WTC11 (cell line): ENCODE measurements around the gene CNTNAP2. TPM values are rescaled to one million over a fixed set of nuclear protein-coding genes. Genes with fewer than 3 reads are reported as not detected.
A peak's percentile ranks its signal among the peaks of the same experiment; 100 is the strongest.

Experiments
- ATAC-seq: fragments of 200-7000 bp; cut with Tn5 transposase; 2 replicates; pipeline ENCODE4 v1.10.0; 2021; ENCODE audit warnings: mild to moderate bottlenecking, moderate library complexity
- CTCF ChIA-PET: fragments of 300-600 bp; sonication (Branson Sonifier 250); formaldehyde crosslinking; loops from one replicate; lab custom pipeline; 2021; ENCODE audit warnings: antibody characterized with exemption; lab: Charles Lee
- POLR2A ChIA-PET: fragments of 350-600 bp; sonication (Branson Sonifier 250); formaldehyde crosslinking; loops from one replicate; lab custom pipeline; 2021; ENCODE audit warnings: antibody characterized with exemption; lab: Charles Lee
- DNase-seq: peaks from one replicate; pipeline ENCODE4 v3.0.0; 2021; ENCODE audit warnings: low spot score
- H3K27ac Mint-ChIP-seq: 2 replicates; pipeline ENCODE4 v1.8.0; 2021; ENCODE audit warnings: mixed read lengths
- H3K27me3 Mint-ChIP-seq: 2 replicates; pipeline ENCODE4 v1.8.0; 2021; ENCODE audit warnings: low read depth, mild to moderate bottlenecking, moderate library complexity, mixed read lengths
- H3K36me3 Mint-ChIP-seq: 2 replicates; pipeline ENCODE4 v1.8.0; 2021; ENCODE audit warnings: mixed read lengths
- H3K4me1 Mint-ChIP-seq: 2 replicates; pipeline ENCODE4 v1.8.0; 2022; ENCODE audit warnings: mixed read lengths
- H3K4me3 Mint-ChIP-seq: 2 replicates; pipeline ENCODE4 v1.8.0; 2021; ENCODE audit warnings: mild to moderate bottlenecking, moderate library complexity, mixed read lengths
- H3K9me3 Mint-ChIP-seq: 2 replicates; pipeline ENCODE4 v1.8.0; 2021; ENCODE audit warnings: mixed read lengths
- ESRRA ChIP-seq: sonication (generic); formaldehyde crosslinking; IDR thresholded peaks from 2 replicates; pipeline ENCODE4 v1.8.1; 2022; ENCODE audit warnings: mild to moderate bottlenecking, missing genetic modification reagents, borderline replicate concordance
- ETV6 ChIP-seq: sonication (generic); formaldehyde crosslinking; IDR thresholded peaks from 2 replicates; pipeline ENCODE4 v1.8.1; 2022; ENCODE audit warnings: mild to moderate bottlenecking, missing genetic modification reagents
- FOXJ3 ChIP-seq: sonication (generic); formaldehyde crosslinking; IDR thresholded peaks from 2 replicates; pipeline ENCODE4 v1.9.0; 2021; ENCODE audit warnings: missing genetic modification reagents, mild to moderate bottlenecking, borderline replicate concordance
- GTF2I ChIP-seq: fragments of 250-450 bp; sonication (Bioruptor Pico); conservative IDR thresholded peaks from 2 replicates; pipeline ENCODE4 v1.4.0; 2021; ENCODE audit warnings: mild to moderate bottlenecking
- NFATC4 ChIP-seq: fragments of 250-450 bp; sonication (Bioruptor Pico); IDR thresholded peaks from 2 replicates; pipeline ENCODE4 v1.9.0; 2021; ENCODE audit warnings: mild to moderate bottlenecking
- NR2C2 ChIP-seq: sonication (generic); formaldehyde crosslinking; IDR thresholded peaks from 2 replicates; pipeline ENCODE4 v1.8.0; 2022; ENCODE audit warnings: mild to moderate bottlenecking, missing genetic modification reagents
- RELA ChIP-seq: sonication (generic); formaldehyde crosslinking; IDR thresholded peaks from 2 replicates; pipeline ENCODE4 v1.8.1; 2022; ENCODE audit warnings: missing genetic modification reagents, mild to moderate bottlenecking, borderline replicate concordance
- ZNF121 ChIP-seq: sonication (generic); formaldehyde crosslinking; IDR thresholded peaks from 2 replicates; pipeline ENCODE4 v1.8.0; 2023; ENCODE audit warnings: missing genetic modification reagents
- ZNF138 ChIP-seq: sonication (generic); formaldehyde crosslinking; conservative IDR thresholded peaks from 2 replicates; pipeline ENCODE4 v1.8.1; 2022; ENCODE audit warnings: mild to moderate bottlenecking, moderate library complexity, missing genetic modification reagents
- ZNF396 ChIP-seq: fragments of 250-450 bp; sonication (Bioruptor Pico); IDR thresholded peaks from 2 replicates; pipeline ENCODE4 v1.8.0; 2021; ENCODE audit warnings: mild to moderate bottlenecking, moderate library complexity, borderline replicate concordance
- total RNA-seq: library from RNA; stranded (reverse); gene quantifications from 3 replicates; pipeline ENCODE4 v1.2.3, GENCODE V29; 2021
- TF ChIP-seq, protein P1 (sequence below): fragments of 250-450 bp; sonication (Bioruptor Pico); conservative IDR thresholded peaks from 2 replicates; pipeline ENCODE4 v1.9.0; 2021; ENCODE audit warnings: mild to moderate bottlenecking
- TF ChIP-seq, protein P2 (sequence below): sonication (generic); formaldehyde crosslinking; IDR thresholded peaks from 2 replicates; pipeline ENCODE4 v1.8.1; 2022; ENCODE audit warnings: mild to moderate bottlenecking, moderate library complexity, missing genetic modification reagents
- TF ChIP-seq, protein P3 (sequence below): sonication (generic); formaldehyde crosslinking; IDR thresholded peaks from 2 replicates; pipeline ENCODE4 v1.8.1; 2023; ENCODE audit warnings: mild to moderate bottlenecking, missing genetic modification reagents, borderline replicate concordance
- TF ChIP-seq, protein P4 (sequence below): sonication (generic); formaldehyde crosslinking; IDR thresholded peaks from 2 replicates; pipeline ENCODE4 v1.8.0; 2023; ENCODE audit warnings: missing genetic modification reagents, mild to moderate bottlenecking, borderline replicate concordance
- TF ChIP-seq, protein P5 (sequence below): sonication (generic); formaldehyde crosslinking; IDR thresholded peaks from 2 replicates; pipeline ENCODE4 v1.8.1; 2023; ENCODE audit warnings: mild to moderate bottlenecking, moderate library complexity, missing genetic modification reagents
- TF ChIP-seq, protein P6 (sequence below): sonication (generic); formaldehyde crosslinking; IDR thresholded peaks from 2 replicates; pipeline ENCODE4 v1.8.1; 2022; ENCODE audit warnings: low read depth, mild to moderate bottlenecking, moderate library complexity, missing genetic modification reagents, borderline replicate concordance
- TF ChIP-seq, protein P7 (sequence below): sonication (generic); formaldehyde crosslinking; IDR thresholded peaks from 2 replicates; pipeline ENCODE4 v1.8.0; 2022; ENCODE audit warnings: missing genetic modification reagents
- TF ChIP-seq, protein P8 (sequence below): sonication (generic); formaldehyde crosslinking; IDR thresholded peaks from 2 replicates; pipeline ENCODE4 v1.8.1; 2022; ENCODE audit warnings: low read depth, missing genetic modification reagents, borderline replicate concordance

The CNTNAP2 gene
- total RNA-seq, 1 experiment from 2014 or later, result 63.8 TPM

DNA sequence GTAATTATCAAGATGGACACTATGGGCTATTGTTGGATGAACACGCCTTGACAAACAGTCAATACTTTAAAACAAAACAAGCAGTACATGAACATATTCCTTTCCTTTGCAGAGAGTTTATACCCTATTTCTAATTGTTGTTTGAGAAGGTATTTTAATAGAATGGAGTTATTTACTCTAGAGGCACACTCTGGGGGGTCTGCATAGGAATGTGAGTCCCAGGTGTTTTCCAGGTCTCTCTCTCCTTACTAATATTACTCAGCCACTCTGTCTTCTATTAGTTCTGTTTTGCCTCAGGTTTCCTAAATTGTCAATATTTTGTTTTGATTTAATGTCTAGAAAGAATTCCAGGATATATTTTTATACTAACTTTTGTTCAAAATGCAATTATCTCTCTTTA lies 1091.4 kb downstream of the CNTNAP2 start:
- ChIA-PET POLR2A (no interaction called here), CTCF (no interaction called here)
- ATAC-seq (peak; percentile 60), DNase-seq (peak; percentile 19)
- Mint-ChIP-seq H3K36me3 (no peaks in the 10 kb centered on the region), H3K4me3 (no peak overlapping the region), H3K4me1 (peaks cover 15% of the 10 kb centered on the region), H3K27me3 (no peaks in the 10 kb centered on the region), H3K27ac (peak overlapping the region; percentile 79; the same call in 1 of the 2 replicates), H3K9me3 (peaks cover 12% of the 10 kb centered on the region; the same call in 1 of the 2 replicates)
- TF ChIP-seq, protein P1, sequence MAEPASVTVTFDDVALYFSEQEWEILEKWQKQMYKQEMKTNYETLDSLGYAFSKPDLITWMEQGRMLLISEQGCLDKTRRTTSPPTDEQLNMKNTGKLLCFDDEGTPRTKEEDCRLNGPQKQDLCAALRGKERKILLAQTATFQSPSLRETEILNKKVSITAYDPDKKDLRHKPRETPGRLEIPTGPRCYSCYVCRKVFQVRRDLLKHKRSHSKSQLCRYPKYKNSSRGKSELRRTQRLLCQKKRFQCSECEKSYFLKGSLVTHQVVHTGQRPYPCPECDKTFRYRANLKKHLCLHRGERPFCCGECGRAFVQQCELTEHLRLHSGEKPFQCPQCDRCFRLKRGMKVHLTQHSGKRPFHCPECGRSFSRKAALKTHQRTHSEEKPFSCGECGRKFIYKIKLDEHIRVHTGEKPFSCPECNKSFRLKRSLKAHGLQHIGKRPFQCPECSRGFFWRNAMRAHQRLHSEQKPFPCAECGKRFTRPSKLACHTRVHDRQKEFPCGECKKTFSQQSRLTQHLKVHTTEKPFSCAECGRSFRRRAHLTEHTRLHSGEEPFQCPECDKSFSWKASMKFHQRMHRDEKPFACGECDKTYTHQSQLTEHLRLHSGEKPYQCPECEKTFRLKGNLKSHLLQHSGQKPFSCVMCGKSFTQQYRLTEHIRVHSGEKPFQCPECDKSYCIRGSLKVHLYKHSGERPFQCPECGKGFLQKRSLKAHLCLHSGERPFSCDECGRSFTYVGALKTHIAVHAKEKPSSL (CRISPR knock-in tag), result no peak
- TF ChIP-seq, protein P2, sequence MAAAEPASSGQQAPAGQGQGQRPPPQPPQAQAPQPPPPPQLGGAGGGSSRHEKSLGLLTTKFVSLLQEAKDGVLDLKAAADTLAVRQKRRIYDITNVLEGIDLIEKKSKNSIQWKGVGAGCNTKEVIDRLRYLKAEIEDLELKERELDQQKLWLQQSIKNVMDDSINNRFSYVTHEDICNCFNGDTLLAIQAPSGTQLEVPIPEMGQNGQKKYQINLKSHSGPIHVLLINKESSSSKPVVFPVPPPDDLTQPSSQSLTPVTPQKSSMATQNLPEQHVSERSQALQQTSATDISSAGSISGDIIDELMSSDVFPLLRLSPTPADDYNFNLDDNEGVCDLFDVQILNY (CRISPR knock-in tag), result no peak
- no peak for TF ChIP-seq ESRRA (CRISPR knock-in tag)
- no peak for TF ChIP-seq GTF2I (CRISPR knock-in tag)
- TF ChIP-seq RELA, result no peak
- TF ChIP-seq ETV6 (CRISPR knock-in tag), result no peak
- no peak for TF ChIP-seq ZNF138
- no peak for TF ChIP-seq ZNF121 (CRISPR knock-in tag)
- TF ChIP-seq, protein P3, sequence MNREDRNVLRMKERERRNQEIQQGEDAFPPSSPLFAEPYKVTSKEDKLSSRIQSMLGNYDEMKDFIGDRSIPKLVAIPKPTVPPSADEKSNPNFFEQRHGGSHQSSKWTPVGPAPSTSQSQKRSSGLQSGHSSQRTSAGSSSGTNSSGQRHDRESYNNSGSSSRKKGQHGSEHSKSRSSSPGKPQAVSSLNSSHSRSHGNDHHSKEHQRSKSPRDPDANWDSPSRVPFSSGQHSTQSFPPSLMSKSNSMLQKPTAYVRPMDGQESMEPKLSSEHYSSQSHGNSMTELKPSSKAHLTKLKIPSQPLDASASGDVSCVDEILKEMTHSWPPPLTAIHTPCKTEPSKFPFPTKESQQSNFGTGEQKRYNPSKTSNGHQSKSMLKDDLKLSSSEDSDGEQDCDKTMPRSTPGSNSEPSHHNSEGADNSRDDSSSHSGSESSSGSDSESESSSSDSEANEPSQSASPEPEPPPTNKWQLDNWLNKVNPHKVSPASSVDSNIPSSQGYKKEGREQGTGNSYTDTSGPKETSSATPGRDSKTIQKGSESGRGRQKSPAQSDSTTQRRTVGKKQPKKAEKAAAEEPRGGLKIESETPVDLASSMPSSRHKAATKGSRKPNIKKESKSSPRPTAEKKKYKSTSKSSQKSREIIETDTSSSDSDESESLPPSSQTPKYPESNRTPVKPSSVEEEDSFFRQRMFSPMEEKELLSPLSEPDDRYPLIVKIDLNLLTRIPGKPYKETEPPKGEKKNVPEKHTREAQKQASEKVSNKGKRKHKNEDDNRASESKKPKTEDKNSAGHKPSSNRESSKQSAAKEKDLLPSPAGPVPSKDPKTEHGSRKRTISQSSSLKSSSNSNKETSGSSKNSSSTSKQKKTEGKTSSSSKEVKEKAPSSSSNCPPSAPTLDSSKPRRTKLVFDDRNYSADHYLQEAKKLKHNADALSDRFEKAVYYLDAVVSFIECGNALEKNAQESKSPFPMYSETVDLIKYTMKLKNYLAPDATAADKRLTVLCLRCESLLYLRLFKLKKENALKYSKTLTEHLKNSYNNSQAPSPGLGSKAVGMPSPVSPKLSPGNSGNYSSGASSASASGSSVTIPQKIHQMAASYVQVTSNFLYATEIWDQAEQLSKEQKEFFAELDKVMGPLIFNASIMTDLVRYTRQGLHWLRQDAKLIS (CRISPR knock-in tag), result no peak
- no peak for TF ChIP-seq NR2C2 (CRISPR knock-in tag)
- TF ChIP-seq ZNF396 (CRISPR knock-in tag), result no peak
- no peak for TF ChIP-seq NFATC4 (CRISPR knock-in tag)
- TF ChIP-seq, protein P4, sequence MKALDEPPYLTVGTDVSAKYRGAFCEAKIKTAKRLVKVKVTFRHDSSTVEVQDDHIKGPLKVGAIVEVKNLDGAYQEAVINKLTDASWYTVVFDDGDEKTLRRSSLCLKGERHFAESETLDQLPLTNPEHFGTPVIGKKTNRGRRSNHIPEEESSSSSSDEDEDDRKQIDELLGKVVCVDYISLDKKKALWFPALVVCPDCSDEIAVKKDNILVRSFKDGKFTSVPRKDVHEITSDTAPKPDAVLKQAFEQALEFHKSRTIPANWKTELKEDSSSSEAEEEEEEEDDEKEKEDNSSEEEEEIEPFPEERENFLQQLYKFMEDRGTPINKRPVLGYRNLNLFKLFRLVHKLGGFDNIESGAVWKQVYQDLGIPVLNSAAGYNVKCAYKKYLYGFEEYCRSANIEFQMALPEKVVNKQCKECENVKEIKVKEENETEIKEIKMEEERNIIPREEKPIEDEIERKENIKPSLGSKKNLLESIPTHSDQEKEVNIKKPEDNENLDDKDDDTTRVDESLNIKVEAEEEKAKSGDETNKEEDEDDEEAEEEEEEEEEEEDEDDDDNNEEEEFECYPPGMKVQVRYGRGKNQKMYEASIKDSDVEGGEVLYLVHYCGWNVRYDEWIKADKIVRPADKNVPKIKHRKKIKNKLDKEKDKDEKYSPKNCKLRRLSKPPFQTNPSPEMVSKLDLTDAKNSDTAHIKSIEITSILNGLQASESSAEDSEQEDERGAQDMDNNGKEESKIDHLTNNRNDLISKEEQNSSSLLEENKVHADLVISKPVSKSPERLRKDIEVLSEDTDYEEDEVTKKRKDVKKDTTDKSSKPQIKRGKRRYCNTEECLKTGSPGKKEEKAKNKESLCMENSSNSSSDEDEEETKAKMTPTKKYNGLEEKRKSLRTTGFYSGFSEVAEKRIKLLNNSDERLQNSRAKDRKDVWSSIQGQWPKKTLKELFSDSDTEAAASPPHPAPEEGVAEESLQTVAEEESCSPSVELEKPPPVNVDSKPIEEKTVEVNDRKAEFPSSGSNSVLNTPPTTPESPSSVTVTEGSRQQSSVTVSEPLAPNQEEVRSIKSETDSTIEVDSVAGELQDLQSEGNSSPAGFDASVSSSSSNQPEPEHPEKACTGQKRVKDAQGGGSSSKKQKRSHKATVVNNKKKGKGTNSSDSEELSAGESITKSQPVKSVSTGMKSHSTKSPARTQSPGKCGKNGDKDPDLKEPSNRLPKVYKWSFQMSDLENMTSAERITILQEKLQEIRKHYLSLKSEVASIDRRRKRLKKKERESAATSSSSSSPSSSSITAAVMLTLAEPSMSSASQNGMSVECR (CRISPR knock-in tag), result no peak
- TF ChIP-seq, protein P5, sequence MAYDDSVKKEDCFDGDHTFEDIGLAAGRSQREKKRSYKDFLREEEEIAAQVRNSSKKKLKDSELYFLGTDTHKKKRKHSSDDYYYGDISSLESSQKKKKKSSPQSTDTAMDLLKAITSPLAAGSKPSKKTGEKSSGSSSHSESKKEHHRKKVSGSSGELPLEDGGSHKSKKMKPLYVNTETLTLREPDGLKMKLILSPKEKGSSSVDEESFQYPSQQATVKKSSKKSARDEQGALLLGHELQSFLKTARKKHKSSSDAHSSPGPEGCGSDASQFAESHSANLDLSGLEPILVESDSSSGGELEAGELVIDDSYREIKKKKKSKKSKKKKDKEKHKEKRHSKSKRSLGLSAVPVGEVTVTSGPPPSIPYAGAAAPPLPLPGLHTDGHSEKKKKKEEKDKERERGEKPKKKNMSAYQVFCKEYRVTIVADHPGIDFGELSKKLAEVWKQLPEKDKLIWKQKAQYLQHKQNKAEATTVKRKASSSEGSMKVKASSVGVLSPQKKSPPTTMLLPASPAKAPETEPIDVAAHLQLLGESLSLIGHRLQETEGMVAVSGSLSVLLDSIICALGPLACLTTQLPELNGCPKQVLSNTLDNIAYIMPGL, result no peak
- TF ChIP-seq, protein P6, sequence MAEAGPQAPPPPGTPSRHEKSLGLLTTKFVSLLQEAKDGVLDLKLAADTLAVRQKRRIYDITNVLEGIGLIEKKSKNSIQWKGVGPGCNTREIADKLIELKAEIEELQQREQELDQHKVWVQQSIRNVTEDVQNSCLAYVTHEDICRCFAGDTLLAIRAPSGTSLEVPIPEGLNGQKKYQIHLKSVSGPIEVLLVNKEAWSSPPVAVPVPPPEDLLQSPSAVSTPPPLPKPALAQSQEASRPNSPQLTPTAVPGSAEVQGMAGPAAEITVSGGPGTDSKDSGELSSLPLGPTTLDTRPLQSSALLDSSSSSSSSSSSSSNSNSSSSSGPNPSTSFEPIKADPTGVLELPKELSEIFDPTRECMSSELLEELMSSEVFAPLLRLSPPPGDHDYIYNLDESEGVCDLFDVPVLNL (CRISPR knock-in tag), result no peak
- TF ChIP-seq, protein P7, sequence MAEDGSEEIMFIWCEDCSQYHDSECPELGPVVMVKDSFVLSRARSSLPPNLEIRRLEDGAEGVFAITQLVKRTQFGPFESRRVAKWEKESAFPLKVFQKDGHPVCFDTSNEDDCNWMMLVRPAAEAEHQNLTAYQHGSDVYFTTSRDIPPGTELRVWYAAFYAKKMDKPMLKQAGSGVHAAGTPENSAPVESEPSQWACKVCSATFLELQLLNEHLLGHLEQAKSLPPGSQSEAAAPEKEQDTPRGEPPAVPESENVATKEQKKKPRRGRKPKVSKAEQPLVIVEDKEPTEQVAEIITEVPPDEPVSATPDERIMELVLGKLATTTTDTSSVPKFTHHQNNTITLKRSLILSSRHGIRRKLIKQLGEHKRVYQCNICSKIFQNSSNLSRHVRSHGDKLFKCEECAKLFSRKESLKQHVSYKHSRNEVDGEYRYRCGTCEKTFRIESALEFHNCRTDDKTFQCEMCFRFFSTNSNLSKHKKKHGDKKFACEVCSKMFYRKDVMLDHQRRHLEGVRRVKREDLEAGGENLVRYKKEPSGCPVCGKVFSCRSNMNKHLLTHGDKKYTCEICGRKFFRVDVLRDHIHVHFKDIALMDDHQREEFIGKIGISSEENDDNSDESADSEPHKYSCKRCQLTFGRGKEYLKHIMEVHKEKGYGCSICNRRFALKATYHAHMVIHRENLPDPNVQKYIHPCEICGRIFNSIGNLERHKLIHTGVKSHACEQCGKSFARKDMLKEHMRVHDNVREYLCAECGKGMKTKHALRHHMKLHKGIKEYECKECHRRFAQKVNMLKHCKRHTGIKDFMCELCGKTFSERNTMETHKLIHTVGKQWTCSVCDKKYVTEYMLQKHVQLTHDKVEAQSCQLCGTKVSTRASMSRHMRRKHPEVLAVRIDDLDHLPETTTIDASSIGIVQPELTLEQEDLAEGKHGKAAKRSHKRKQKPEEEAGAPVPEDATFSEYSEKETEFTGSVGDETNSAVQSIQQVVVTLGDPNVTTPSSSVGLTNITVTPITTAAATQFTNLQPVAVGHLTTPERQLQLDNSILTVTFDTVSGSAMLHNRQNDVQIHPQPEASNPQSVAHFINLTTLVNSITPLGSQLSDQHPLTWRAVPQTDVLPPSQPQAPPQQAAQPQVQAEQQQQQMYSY (CRISPR knock-in tag), result no peak
- TF ChIP-seq, protein P8, sequence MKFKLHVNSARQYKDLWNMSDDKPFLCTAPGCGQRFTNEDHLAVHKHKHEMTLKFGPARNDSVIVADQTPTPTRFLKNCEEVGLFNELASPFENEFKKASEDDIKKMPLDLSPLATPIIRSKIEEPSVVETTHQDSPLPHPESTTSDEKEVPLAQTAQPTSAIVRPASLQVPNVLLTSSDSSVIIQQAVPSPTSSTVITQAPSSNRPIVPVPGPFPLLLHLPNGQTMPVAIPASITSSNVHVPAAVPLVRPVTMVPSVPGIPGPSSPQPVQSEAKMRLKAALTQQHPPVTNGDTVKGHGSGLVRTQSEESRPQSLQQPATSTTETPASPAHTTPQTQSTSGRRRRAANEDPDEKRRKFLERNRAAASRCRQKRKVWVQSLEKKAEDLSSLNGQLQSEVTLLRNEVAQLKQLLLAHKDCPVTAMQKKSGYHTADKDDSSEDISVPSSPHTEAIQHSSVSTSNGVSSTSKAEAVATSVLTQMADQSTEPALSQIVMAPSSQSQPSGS (CRISPR knock-in tag), result no peak
- no peak for TF ChIP-seq FOXJ3 (CRISPR knock-in tag)
